Dedifferentiated amniotic fluid mesenchymal stem cell (primary cell): ENCODE measurements around the gene TTC34.

Experiments used
- DNase-seq: peaks from one replicate; pipeline ENCODE4 v3.0.0-alpha.2; 2016; ENCODE audit errors: extremely low spot score

TTC34 gene

DNA sequence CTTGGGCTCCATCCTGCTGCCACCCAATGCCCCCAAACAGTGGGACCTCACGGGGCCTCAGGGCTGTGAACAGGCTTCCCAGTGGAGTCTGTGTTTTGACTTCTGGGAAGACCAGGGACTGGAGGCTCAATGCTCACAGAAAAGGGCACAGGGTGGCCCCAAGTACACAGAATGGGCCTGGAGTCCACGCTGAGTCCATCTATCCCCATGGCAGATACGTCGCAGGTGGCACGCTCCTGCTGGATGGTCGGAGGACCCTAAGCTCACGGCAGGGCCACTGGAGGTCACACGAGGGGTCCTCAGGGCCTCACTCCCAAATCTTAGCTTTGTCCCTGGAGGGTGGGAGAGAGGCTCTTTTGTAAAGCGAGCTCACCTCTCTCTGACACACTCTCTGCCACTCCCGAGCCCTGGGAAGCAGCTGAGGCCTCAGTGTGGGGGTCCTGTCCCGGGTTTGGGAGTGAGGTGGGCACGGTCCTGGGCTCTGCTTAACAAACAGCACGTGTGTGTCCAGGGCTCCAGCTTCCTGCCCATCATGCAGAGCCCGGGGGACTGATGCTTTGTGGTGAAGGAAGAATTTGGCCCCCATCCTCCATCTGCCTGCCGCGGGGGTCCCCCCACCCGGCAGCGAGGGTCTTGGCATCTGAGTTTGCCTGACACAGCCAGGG is 27.2 kb upstream of the TTC34 start:
- no peak for DNase-seq

DNA sequence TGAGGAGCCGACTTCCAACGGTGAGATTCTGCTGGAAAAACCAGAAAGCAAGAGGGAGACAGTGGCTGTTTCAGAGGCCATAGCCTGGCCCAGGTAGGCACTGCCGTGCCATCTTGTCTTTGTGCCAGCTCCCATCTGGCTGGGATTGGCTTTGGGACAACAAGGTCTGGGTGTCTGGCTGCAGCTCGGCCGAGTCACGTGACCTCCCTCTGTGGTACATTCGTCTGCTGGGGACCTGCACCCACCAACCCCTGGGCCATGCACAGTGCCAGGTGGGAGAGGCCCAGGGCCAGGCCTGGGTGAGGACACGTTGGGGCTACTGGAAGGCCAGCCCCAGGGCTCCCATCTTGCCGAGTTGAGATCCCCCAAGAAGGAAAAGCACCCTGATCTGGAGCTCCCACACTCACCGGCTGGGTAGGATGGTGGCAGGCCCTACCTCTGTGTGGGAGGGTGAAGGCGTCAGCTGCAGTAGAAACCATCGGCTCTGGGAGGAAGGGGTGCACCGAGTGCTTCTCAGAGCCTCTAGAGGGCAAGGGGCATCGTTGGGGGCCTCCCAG is 25.3 kb upstream of the TTC34 start:
- no peak for DNase-seq

DNA sequence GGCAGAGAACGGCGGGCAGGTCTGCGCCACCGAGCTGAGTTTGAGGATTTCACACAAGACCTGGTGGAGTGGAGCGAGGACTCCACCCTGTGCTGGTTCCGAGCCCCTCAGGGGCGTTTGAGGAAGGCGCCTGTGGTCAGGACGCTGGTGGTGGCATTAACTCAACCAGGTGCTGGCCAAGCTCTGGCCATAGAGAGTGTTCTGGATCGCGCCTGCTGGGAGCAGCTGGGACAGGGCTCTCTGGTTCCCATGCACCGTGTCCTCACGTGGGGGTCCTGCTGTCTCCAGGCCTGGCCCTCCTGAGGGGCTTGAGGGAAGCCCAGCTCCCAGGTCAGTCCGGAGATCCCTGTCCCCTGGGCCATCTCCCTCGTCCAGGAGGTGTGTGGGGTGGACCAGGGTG is 24.8 kb upstream of the TTC34 start:
- no peak for DNase-seq

DNA sequence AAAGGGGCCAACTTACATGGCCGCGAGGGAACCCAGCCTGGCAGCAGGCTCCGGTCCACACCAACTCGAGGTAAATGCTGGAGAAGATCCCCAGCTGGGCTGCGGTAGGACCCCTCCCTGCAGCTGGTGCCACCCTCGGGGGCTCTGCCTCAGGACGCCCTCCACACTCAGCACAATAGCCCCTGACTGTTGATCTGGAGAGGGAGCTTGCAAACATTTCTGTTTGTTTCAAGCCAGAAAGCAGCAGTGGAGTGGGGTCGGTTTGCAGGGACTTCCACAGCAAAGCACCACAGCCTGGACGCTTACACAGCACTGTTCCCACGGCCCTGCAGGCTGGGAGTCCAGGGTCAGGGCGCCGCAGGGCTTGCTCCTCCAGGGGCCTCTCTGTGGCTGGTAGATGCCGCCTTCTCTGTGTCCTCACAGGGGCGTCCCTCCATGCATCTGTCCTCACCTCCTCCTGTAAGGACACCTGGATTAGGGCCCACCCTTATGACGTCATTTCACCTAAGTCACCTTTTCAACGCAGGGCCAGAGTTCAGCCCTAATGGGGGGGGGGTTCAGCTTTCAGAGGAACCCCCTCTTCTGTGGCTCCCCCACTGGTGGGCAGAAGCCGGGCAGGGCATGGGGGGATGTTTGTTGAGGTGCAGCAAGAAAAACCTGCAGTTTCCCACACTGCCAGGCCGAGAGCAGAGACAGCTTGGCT is 24.1 kb upstream of the TTC34 start:
- DNase-seq, result no peak

DNA sequence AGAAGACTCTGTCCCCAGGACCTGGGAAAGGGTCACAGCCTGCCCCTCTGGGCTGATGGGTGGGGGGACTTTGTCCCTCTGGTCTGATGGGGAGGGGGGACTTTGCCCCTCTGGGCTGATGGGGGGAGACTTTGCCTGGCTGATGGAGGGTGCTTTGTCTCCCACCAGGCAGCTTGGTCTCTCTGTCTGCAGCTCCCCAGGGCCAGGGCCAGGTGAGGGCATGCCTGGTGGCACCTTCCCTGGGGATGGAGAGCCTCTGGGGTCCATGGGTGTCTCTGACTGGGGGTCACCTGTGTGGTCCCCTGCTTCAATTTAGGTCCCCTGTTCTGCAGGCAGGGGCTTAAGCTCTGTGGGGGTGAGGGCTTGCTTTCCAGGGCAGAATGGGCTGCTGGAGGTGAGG is 23.5 kb upstream of the TTC34 start:
- DNase-seq, result no peak

DNA sequence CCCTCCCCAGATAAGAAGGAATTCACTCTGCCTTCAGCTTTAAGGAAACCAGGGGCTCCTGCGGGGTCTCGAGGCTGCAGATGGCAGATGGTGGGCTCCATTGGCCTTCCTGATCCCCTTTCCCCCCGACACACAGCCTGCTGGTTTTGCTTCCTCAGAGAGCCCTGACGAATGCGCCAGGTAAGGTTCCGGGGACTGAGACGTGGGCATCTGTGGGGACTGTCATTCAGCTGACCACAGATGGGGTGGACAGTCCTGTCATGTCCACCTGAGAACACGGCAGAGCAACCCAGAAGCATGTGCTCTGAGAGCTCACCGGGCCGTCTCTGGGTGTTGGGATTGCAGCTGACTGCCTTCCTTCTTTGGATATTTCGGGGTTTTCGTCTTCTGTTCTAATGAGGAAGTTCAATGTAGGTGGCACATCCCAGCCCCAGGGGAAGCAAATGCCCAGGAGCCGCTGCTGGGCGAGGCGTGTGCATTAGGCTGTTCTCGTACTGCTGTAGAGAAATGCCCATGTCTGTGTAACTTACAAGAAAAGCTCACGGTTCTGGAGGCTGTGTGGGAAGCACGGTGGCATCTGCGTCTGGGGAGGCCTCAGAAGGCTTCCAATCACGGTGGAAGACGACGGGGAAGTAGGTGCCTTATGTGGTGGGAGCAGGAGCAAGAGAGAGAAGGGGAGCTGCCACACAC is 22.6 kb upstream of the TTC34 start:
- no peak for DNase-seq

DNA sequence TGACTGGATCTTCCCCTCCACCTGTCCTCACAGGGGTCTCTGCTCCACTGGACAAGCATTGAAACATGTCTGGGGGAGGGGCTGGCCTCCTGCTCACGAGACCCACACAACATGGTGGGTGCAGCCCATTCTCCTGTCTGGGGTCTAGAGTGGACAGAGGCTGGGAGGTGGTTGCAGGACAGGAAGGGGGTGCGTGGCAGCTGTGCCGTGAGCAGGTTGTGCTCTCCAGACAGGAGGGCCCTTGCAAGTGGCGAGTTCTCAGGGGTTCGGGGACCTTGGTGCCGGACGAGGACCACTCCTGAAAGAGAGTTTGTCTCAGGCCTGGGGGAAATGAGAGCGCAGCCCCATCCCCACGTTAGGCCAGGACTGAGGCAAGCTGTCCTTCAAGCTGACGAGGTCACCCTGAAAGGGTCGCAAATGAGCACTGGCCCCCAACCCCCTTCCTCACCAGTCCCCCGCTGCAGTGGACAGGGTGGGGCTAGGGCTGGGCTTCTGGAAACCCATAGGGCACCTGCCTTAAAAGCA is 21.2 kb upstream of the TTC34 start:
- DNase-seq, result no peak

DNA sequence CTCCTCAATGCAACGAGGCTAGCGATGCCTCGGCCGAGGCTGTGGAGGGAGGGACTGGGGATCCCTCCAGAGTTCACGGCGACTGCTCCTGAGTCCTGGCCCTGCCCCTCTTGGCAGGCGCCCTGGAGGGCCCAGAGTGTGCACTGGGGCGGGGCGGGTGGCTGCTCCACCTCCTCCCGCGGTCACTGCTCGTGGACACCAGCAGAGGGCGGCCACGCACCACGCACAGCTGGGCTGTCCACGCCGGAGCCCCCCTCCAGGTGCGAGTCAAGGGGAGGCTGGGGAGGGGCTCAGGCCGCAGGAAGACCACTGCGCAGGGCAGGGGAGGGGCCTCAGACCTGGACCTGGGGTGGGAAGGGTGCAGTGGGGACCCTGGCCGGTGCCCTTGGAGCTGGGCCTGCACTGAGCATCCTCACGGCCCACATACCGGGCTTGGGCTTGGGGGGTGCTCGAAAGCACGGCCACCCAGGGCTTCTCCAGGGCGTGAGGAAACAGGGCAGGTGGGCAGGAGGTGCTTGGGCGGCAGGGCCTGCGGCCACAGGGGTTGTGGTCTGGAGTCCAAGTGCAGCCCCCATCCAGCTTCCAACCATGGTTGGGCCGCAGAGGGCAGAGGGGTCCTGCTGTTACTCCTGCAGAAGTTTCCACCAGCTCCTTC is 20.6 kb upstream of the TTC34 start:
- DNase-seq, result no peak

DNA sequence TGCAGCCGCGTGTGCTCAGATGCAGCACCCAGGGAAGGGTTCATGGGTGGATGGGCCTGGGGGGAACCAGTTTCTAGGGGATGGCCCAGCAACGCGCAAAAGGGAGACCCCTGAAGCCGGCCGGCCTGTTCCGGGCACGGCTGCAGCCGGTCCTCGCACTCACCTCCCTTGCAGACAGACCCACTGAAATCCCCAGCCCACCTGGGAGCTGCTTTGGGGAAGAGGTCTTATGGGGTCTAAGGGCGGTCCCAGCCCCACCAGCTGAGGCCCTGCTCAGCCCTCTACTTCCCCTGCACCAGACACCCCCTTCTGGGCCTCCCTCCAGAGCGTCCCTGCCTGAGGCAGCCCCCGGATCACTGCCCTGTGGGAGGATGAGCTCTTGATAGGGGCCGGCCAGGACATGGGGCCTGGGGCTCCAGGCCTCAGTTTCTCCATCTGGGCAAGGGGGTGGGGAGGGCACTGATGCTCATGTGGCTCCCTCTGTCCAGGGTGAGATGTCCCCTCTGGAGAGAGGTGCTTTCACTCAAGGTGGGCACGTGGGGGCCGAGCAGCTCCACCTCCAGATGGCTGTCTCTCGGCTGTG is 20.0 kb upstream of the TTC34 start:
- DNase-seq, result no peak

DNA sequence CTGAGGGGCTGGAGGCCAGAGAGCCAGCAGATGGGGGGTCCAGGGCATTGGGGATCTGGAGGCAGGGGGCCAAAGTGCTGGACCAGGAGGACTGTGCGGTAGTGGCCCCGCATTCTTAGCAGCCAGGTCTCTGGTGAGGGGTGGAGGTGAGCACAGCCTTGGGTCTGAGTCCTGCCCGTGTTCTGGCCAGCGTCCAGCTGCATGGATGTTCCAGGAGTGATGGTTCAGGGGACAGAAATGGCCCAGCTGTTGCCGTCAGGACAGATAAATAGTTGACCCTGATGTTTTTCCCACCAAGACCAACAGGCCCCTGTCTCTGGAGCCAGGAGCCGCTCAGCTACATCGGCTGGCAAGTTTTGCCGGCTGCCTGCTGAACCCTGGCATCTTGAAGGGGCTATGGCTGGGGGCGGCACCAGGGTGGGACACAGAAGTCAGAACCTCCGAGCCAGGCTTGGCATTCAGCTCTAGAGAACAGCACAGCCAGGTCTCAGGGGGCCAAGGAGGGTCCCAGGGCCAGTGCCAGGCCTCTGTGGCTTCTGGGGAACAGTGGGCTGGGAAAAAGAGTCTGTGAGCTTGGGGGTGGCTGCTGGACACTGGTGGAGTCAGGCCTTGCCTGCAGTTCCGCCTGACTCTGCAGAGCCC is 19.4 kb upstream of the TTC34 start:
- no peak for DNase-seq

DNA sequence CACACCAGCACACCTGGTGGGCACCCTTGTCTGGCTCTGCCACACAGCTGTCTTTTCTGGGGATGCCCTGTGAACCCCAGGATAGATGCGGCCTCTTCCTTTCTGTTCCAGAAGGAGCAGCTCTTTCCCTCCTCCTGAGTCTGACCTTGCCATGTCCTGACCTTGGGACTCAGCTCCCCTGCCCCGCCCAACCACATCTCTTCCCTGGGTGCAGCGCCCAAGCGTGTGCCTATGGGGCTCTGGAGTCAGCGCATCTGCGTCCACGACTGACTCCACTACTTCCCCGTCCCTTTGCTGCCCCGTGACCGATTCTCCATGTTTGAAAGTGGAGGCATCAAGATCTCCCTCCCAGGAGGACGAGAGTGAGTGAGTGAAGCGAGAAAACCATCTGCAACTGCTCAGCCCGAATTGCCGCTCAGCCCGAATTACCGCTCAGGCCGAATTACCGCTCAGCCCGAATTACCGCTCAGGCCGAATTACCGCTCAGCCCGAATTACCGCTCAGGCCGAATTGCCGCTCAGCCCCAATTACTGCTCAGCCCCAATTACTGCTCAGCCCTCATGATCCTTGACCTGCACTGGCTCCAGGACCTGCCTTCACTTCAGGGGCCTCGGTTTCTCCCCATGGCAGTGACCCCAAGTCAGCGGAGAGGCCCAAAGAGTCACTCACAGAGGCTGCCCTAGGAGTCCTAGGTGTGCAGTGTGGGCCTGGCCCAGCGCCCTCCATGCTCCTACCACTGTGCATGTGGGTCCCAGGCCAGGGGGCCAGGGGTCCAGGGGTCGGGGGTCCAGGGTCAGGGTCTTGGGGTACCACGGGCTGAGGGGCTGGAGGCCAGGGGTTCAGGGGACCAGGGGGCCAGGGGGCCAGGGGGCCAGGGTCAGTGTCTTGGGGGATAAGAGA is 18.6 kb upstream of the TTC34 start:
- DNase-seq, result no peak

DNA sequence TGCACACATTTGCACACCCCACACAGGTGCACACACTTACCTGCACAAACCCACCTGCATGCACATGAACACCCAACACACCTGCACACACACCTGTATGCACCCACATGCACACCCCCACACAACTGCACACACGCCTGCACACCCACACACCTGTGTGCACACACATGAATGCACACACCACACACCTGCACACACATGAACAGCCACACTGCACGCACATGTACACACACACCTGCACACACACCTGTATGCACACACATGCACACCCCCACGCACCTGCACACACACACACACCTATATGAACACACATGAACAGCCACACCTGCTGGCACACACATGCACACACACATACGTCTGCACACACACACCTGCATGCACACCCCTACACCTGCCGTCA is 17.9 kb upstream of the TTC34 start:
- no peak for DNase-seq

DNA sequence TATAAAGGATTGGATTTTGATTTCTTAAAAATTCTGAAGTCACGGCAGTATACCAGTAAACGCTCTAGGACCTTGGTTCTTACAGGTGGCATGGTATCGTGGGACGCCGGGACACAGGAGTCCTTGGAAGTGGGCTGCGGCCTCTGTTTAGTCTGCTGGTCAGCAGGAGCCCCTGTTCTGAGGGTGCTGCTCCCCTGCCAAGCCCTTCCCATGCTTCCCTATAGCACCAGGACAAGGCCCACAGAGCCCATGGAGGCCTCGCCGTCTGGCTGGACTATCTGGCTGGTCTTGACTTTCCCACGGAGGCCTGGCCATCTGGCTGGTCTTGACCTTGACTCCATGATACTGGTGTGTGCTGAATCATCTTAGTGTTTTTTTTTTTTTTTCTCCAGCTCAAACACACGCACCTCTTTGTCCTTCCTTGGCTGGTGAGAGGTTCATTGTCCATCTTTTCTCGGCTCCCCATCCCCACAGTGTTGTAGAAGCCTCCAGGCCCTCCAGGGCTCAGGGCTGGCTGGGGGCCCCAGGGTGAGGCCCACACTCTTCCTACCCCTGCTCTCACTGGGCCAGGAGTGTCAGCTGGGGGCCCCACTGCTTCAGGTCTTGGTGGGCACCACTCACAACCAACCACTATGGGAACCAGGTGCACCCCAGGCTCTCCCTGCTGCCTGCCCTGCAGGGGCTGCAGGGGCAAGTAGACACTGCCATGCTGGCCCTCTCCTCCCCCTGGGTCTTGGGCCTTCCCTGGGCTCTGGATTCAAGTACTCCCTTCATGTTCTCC is 16.5 kb upstream of the TTC34 start:
- DNase-seq, result no peak

DNA sequence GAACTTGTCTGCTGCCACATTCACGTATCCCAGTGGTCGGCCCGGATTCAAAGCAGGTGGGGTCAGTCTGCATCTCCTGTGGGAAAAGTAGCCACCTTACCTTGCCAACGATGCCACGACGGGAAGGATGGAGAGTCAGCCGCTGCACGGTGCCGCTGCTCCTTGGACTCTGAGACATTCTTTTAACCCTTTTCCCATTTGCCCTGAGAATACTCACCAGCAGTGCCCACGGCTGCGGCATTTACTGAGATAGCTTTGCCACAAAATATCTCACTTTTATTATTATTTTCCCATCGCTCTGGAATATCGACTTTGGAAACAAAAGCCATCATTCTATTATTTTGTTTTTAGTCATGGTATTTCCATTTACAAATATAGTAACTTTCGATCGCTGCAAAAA is 15.3 kb upstream of the TTC34 start:
- DNase-seq, result no peak

DNA sequence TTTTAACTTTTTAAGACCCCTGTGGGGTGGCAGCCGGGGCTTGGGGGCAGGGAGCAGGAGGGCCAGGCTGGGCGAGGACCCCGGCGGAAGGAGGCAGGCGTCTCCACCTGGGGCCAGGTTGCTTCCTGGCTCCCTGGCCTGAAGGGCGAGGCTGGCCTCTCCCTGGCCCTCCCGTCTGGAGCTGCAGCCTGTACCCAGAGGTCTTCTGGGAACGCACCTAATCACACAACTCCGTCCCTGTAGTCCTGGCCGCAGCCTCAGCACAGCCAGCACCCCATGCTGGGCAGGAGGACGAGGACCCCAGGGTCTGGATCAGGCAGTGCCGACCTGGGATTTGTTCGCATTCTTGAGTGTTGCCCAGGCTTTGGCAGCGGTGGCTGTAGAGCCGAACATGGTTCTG is 14.1 kb upstream of the TTC34 start:
- no peak for DNase-seq

DNA sequence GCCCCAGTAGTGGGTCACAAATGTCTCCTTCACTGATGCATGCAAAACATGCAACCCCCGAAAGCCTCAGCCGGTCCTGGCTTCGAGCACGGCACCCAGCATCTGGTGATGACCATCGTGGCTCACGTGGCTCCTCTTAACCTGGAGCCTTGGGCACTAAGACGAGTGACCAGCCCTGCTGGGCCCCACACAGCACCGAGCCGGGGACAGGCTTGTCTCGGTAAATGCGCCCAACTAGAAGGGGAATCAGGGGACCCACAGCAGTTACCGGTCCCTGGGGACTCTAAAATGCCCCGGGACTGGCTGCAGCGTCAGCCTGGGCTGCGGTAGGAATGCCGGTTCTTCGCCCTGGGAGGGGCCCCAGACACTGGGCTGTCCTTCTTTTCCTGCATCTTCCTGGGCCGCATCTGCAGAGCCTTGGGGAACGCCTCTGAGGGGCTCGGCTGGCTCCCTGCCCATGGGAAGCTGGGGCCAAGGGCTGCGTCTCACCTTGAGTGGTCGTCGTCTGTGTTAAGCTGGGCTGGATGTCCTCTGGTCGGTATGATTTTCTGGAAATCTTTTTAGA is 13.1 kb upstream of the TTC34 start:
- no peak for DNase-seq

DNA sequence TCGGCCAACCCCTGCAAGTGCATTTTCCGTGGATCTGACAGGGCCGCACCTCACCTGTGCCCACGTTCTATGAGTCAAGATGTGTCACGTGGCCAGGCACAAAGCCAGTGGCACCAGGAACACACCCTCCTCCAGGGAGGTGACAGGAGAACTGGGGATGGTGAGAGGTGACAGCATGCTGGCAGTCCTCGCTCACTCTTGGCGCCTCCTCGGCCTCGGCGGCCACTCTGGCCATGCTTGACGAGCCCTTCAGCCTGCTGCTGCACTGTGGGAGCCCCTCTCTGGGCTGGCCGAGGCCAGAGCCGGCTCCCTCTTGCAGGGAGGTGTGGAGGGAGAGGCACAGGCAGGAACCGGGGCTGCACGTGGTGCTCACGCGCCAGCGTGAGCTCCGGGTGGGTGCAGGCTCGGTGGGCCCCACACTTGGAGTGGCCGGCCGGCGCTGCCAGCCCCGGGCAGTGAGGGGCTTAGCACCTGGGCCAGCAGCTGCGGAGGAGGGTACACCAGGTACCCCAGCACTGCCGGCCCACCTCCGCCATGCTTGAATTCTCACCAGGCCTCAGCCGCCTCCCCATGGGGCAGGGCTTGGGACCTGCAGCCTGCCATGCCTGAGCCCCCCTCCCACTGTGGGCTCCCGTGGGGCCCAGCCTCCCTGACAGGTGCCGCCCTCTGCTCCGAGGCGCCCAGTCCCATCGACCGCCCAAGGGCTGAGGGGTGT is 11.6 kb upstream of the TTC34 start:
- DNase-seq, result no peak

DNA sequence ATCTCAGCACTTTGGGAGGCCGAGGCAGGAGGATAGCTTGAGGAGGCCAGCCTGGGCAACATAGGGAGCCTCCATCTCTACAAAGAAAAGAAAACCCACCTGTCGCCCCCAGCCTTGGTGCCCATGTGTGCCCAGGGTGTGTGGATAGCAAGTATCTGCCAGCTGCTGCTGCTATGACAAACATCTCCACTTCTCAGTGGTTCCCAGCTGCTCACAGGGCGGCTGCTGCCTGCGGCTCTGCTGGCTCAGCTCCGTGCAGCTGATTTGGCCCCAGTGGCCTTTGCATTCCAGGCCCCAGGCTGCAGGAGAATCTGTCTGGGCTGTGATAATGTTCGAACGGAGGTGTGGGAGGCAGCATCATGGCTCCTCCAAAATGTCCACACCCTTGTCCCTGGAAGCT is 10.6 kb upstream of the TTC34 start:
- no peak for DNase-seq
